Measurements from ENCODE around the gene DBNDD1.
"Not testable (repeated sequence)": the region's sequence is repeated elsewhere in the genome, so short reads cannot be mapped to it uniquely, and the experiment has no call there.

DBNDD1 gene

GRCh38 chr16:90011908-90012501, 7.3 kb downstream of the DBNDD1 start:
- DNase-seq (ENCODE audit: low read depth, low spot score): no peak

DNA sequence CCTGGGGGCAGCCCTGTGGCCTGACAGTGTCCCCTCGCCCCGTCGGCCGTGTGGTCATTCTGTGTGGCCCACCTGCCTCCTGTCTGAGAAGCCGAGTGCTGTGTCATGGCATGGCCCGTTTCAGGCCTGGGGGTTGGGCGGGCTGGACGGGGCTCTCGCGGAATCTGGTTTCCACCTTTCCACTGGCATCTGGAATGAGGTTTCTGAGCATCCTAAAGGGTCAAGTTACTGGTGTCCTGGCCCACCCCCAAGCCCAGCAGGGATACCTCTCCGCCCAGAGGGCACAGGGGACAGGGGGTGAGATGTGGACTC, 7.8 kb downstream of the DBNDD1 start:
- DNase-seq (ENCODE audit: low read depth, low spot score): no peak

DNA sequence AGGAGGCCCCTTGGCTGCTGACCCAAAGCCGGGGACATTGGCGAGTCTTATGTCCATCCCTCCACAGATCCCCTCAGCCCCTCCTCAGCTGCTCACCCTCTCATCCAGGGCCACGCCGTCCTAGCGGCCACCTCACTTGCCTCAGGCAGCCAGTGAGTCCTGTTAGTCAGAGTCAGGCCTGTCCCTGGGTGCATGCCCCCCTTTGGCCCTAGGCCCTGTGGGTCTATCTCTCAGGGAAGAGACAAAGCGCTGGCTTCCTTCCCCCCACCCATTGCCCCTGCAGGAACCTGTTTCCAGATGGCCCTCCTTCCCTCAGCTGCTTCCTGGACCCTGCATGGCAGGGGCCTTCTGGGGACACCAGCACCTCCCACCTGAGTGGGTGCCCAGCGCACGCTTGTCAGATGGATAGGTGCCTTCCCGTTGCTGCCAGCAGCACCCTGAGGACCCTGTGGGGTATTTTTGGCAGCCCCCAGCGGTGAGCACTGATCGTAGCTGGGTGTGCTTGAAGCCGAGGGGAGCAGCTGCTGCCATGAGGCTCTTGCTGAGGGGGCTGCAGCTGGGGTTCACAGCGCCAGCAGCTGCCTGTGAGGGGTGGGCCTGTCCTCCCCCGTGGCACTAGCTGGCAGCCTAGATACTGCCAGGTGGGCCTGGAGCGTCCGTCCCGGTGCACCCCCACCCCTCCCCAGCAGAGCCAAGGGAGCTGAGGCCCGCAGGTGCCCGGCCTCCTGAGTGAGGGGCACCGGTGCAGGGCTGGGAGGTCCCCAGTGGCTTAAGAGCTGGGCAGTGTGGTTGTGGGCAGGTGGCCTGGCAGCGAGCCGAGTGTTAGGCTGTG, 8.4 kb downstream of the DBNDD1 start:
- DNase-seq (ENCODE audit: low read depth, low spot score): no peak

- DNase-seq (ENCODE audit: low read depth, low spot score): no peak
Measured at GRCh38 chr16:90009172-90009899, 9.9 kb downstream of the DBNDD1 start.

DNA sequence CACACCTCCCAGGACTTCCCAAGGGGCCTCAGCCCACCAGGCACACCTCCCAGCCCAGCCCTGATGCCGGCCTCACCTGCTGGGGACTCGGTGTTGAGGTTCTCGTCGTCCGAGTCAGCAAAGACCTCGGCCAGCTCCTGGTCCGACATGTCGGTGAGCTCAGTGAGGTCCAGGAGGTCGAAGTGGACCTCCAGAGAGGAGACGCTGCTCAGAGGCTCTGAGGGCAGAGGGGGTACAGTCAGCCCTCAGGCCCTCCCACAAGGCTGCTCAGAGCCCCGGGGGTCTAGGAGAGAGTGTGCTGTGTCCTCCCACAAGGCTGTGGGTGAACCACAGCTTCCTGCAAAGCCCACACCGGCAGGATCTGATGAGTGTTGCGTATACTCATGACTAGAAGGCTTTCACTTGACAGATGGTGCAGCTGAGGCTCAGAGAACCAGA, 10.5 kb downstream of the DBNDD1 start:
- no peak for DNase-seq (ENCODE audit: low read depth, low spot score)

GRCh38 chr16:90007635-90008234, 11.5 kb downstream of the DBNDD1 start:
- DNase-seq (ENCODE audit: low read depth, low spot score): not testable (repeated sequence)

- DNase-seq (ENCODE audit: low read depth, low spot score): no peak
Measured at GRCh38 chr16:90007015-90007414, 12.2 kb downstream of the DBNDD1 start.

DNA sequence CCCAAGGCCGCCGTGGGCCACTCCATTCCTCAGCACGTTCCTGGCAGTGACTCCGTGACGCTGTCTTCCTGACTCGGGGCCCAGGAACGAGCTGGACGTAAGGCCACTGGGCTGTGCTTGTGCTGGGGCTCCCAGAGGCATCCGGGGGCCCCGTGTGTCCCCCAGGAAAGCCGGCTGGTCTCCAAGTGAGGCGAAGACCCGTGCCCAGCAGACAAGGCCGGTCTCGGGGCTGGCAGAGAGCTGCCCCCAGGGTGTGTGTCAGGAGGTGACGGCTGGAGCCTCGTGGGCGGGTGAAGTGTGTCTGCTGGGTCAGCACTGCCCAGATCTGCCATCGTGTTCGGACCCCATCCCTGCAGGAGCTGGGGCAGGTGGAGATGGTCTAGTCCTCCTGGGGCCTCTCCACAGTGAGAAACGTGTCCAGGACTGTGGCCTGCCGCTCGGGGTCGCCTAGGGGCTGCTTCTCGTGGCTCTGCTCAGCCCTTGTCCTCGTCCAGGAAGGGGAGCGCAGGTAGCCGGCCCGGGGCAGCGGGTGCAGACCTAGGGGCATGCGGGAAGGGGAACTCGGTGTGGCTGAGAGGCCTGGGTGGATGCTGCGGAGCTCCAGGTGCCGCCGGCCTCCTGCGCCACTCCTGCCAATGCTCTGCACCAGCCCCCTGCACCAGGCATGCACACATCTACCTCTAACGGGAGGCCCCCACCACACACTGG, 13.1 kb downstream of the DBNDD1 start:
- no peak for DNase-seq (ENCODE audit: low read depth, low spot score)

GRCh38 chr16:90004577-90004976, 14.7 kb downstream of the DBNDD1 start:
- DNase-seq (ENCODE audit: low read depth, low spot score): no peak

DNA sequence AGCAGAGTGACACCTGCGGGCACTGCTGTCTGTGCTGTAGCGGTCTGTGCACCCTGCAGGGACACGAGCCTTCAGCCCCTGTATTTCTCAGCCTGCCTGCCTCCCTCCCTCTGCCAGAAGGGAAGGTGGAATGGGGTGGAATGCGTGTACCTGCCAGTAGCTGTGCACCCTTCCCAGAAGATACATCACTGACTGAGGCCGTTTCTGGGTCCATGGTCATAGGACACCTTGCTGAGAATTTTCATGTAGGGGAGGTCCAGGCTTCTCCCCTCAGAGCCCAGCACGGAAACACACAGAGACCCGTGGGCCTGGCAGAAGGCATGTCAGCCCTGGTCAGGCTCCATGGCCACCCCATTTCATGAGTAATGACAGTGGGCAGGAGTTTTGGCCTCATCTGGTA, 16.5 kb downstream of the DBNDD1 start:
- no peak for DNase-seq (ENCODE audit: low read depth, low spot score)

GRCh38 chr16:90001761-90002503, 17.3 kb downstream of the DBNDD1 start:
- no peak for DNase-seq (ENCODE audit: low read depth, low spot score)

GRCh38 chr16:90000733-90001427, 18.4 kb downstream of the DBNDD1 start:
- no peak for DNase-seq (ENCODE audit: low read depth, low spot score)

DNA sequence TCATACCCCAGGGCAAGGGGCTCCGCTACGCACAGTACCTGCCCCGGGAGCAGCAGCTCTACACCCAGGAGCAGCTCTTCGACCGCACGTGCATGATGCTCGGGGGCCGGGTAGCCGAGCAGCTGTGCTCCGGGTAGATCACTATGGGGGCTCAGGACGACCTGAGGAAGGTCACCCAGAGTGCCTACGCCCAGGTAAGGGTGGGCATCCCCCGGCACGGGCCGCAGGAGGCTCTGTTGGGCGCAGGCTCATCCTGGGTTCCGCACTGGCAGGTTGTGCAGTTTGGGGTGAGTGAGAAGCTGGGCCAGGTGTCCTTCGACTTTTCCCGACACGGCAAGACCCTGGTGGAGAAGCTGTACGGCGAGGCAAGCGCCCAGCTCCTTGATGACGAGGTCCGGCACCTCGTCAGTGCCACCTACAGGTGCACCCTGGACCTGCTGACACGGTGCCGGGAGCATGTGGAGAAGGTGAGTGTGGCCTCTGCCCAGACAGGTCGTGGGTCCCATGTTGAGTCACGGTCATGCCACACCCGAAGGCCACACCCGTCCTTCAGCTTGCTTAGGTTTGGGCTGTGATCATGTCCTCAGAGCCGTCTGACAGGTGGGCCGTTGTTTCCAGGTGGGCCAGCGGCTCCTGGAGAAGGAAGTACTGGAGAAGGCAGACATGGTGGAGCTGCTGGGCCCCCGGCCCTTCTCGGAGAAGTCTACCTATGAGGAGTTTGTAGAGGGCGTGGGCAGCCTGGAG, 19.3 kb downstream of the DBNDD1 start:
- no peak for DNase-seq (ENCODE audit: low read depth, low spot score)

DNA sequence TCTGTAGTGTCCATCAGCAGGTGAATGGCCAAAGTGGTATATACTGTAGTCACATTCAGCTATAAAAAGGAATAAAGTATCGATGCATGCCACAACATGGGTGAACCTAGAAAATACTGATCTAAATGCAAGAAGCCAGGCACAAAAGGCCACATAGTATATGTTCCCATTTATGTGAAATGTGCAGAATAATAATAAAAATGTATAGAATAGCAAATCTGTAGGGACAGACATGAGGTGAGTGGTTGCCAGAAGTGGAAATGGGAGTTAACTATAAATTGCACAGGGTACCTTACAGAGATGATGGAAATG, 23.1 kb downstream of the DBNDD1 start:
- DNase-seq (ENCODE audit: low read depth, low spot score): no peak

GRCh38 chr16:89995475-89996177, 23.6 kb downstream of the DBNDD1 start:
- not testable (repeated sequence) for DNase-seq (ENCODE audit: low read depth, low spot score)

GRCh38 chr16:89994721-89995474, 24.4 kb downstream of the DBNDD1 start:
- DNase-seq (ENCODE audit: low read depth, low spot score): not testable (repeated sequence)

GRCh38 chr16:89994389-89994720, 24.9 kb downstream of the DBNDD1 start:
- no peak for DNase-seq (ENCODE audit: low read depth, low spot score)

DNA sequence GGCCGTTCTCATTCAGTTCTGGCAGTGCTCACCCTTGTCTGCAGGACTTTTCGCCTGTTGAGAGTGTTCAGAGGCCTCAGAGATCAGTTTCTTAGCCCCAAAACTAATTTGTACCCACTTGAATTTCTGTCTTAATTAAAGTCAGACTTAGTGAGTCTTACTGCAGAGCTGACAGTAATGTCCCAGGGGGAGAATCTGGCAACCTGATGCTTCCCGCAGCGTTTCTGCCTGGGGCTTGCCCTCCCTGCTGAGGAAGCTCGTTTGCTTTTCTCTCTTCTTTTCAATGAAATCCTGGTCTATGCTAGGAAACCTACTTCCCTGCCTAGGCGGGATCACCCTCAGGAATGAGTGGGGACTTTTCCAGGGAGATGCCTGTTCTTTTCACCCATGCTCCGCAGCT, 25.3 kb downstream of the DBNDD1 start:
- DNase-seq (ENCODE audit: low read depth, low spot score): no peak

GRCh38 chr16:89993377-89993776, 25.9 kb downstream of the DBNDD1 start:
- DNase-seq (ENCODE audit: low read depth, low spot score): no peak

Data from iPS DF 19.7 (cell line).